GM19324 (cell line): ENCODE measurements around the gene GPATCH2.
"Not testable (repeated sequence)": the region's sequence is repeated elsewhere in the genome, so short reads cannot be mapped to it uniquely, and the experiment has no call there.

Source experiments
- ATAC-seq: cut with Tn5 transposase; IDR thresholded peaks from one replicate; pipeline ENCODE4 v1.9.1; 2021; ENCODE audit warnings: mild to moderate bottlenecking, moderate library complexity; ENCODE audit not compliant: unreplicated experiment, low FRiP score

GPATCH2 gene

DNA sequence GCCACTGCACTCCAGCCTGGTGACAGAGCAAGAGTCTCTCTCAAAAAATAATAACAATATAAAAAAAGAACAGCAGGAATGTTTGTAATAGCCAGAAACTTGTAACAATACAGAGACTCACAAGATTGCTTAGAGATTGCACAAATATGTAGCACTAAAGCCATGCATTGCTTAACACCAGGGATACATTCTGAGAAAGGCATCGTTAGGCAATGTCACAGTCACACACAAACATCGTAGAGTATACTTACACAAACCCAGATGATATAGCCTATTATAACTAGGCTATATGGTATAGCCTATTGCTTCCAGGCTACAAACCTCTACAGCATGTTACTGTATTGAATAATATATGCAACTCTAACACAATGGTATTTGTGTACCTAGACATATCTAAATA lies 45.3 kb downstream of the GPATCH2 start:
- ATAC-seq, result no peak

DNA sequence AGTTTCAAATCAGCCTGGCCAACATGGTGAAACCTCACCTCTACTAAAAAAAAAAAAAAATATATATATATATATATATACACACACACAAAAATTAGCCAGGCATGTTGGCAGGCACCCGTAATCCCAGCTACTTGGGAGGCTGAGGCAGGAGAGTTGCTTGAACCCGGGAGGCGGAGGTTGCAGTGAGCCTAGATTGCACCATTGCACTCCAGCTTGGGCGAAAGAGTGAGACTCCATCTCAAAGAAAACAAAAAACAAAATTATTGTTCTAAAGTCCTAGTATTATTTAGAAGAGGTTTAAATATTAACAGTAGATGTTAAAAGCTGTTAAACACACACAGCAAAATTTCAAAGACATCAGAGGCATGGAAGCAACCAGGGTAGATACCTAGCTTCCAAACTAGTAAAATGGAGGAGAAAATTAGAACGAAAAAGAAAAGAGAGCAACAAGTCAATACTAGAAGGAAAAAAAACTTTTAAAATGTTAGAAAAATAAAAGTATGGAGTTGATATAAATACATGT lies 46.5 kb downstream of the GPATCH2 start:
- ATAC-seq, result not testable (repeated sequence)

DNA sequence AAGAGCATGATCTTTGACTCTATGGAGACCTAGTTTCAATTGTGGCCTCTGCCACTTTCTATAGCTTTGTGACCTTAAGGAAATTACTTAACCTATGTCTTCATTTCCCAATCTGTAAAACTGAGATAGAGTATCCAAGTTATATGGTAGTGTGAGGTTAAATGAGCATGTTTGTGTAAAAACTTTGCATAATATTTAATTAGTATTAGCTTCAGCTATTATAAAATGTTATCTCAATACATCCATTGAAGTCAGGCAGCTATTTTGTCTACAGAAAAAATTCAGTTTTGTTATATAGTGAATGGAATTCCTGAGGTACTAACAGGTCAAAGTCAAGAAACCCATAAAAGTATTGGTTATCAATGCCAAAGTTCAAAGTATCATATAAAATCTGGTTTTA lies 53.6 kb downstream of the GPATCH2 start:
- ATAC-seq, result no peak

DNA sequence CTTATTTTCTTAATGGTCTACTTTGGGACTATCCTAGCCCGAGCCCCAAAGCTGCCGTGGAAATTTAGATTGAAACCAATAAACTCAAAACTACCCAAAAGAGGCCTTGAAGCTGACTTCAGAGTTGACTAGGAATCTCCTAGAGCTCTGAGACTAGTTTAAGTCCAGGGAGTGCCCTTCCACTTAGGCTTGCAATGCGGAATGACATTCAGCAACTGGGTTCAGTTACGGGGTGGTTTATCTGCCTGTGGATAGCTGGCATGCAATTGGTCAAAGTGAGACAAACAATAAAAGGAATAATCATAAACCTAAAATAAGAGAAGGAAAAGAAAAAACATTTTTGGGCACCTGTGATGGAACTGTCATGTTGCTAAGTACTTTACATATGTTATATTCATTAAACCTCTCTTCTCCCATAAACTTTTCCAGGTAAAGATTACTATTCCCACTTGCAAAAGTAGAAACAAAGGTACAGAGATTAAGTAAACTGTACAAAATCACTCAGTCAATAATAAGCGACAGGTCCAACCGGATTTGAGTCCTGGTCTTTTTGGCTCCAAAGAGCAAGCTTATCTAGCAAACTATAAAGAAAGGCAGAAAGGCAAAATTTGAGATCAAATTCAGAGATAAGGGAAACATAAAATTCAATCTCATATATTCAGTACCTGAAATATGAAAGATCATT lies 56.5 kb downstream of the GPATCH2 start:
- no peak for ATAC-seq

DNA sequence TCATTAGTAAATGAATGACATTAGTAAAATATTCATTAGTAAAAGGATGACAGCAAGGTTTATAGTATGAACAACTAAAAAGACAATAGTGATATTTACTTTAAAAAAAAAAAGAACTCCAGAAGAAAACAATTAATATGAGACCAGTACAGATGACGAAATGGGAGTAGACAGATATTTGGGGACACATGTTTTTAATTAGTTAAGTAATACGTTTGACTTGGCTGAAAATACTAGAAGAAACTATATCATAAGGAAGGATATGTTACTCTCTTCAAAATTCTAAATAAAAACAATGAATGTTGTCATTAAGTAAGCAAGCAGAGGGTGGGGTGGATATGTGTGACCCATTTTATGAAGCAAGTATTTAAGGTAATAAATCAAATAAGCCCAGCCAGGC lies 61.9 kb downstream of the GPATCH2 start:
- ATAC-seq, result no peak

DNA sequence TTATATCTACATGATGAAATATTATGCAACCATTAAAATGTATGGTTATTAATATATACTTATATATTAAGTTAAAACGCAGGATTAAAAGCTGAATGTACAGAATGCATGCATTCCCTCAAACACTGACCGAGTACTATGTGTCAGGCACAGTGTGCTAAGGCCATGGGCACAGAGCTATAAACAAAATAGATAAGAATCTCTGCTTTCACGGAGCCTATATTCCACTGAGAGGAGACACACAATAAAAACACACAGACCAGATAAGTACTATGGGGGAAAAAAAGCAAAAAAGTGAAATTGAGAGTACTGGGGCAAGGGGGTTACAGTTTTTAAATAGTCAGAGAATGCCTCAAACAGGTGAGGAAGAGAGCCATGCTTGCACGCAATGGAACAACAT lies 62.7 kb downstream of the GPATCH2 start:
- no peak for ATAC-seq

DNA sequence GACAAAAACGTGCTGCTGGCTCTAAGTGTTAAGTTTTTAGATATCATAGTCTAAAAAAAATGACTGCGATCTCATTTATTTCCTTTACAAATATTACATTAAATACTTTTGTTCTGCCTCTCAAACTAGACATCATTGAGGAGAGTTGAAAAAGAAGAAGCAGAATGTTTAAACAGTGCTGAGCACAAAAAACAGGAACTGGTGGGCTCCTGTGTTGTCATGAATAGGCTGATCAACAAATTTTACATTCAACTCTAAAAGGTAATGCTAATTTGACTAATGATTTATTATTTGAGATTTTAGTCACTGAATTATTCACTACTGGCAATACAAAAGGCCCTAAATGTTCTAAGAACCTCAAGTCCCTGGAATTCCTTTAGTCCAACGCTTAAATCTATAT lies 66.1 kb downstream of the GPATCH2 start:
- ATAC-seq, result no peak

DNA sequence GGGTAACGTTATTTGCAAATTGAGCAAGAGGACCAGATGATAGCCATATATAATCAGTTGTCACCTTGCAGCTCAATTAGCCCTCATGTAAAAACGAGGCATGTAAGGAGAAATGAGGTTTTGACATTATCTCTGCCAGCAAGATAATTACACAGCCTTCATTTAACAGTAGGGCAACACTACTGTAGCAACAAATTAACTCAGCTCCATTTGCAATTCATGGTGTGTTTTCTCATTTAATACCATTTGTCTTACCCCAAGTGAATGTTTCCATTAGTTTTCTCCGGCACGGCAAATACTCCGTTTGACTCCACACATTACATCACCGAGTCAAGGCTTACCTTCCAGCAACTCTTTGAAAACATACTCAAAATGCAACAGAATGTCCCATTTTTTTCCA lies 66.7 kb downstream of the GPATCH2 start:
- no peak for ATAC-seq

DNA sequence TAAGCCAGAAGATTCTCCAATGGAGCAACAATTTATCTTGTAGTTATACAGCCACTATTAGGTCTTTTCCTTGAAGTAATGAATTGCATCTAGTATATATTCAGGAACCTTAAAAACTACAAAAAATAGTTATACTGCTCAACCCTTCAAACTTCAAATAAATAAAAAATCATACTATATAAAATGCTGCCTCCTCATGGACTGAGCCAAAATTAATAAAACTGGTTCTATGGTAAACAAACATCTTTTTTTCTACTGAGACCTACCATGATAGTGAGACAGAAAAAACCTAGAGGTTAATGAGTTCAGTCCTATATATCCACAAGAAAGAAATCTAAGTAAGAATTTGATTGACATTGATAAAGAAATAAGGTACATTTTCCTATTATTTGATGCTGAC lies 67.7 kb downstream of the GPATCH2 start:
- no peak for ATAC-seq

DNA sequence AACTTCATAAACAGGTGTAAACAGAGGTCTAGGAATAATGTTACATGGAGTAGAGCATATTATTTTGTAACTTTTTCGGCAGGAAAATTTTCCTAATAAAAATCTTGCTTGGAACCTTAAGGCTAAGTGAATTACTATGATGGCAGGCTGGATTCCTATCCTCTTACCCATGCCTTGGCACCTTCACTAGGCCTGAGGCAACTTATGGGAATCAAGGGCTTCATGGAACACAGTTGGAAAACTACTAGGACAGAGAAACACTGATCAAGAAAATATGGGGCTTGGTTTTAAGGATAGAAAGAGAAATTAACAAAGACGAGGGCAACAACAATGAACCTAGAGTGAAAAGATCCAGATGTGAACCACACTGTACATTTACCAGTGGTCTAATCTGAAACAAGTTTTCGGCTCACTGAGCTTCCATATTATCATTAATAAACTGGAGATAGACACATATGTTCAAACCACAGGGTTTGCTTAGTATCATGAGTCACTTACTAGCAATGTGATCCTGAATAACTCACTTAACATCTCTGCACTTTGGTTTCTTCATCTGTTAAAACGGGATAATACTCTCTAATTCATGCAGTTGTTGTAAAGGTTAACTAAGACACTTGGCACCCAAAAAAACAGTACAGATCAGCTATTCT lies 68.5 kb downstream of the GPATCH2 start:
- ATAC-seq, result no peak

DNA sequence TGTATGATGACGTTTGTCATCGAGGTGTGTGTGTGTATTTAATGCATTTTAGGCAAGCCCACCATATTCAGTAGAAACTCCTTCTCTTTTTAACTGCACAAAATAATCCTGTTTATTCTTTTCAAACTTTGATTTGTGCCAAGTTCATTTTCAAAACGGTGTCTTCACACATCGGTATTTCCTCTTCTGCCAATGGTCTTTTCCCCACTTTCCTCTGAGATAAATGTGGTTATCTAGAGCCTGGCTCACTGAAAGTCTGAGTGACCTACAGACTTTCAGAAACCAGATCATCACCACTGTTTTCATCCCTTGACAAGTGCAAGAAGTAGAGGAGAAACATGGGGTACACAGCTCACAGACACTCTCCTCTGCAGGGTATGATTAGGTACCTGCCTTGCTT lies 69.4 kb downstream of the GPATCH2 start:
- ATAC-seq, result no peak

DNA sequence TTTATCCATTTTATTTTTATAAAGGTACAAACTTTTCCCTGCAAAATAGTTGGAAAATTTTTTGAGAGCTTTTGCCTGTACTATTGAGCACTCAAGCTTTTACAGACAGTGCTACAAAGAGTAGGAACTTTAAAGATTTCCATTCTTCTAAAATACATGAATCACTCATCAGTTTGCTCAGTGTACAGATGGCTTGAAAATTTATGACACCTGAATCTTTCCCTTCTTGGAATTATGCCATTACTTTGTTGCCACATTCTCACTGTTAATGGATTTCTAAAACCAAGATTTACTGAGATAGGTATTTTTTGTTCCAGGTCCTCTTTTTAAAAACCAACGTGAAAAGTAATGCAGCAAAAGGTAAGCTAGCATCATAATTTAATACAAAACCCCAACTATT lies 76.0 kb downstream of the GPATCH2 start:
- ATAC-seq, result no peak

DNA sequence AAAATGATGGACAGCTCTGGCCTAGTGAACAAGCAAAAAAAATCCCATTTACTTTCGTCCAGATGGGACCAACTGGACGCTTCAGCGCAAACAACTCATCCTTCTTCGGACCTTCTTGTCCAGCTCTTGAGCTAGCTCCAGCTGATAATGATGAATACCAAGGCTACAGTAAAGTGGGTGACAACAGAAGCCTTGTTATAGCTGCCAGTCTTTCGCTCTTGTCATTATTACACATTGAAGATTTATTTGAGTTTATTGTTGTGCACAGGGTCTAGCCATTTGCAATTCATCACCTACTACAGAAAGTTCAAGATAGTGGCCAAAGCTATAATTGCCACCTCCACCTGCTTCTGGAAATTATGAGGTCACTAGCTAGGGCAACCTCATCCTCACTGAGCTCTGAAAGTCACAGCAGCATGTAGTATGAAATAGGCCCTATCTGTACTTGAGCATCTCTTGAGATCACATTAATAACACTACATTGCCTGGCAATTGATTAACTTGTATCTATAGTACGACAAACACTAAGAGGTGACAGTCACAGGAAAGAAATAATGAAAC lies 76.9 kb downstream of the GPATCH2 start:
- ATAC-seq, result no peak

DNA sequence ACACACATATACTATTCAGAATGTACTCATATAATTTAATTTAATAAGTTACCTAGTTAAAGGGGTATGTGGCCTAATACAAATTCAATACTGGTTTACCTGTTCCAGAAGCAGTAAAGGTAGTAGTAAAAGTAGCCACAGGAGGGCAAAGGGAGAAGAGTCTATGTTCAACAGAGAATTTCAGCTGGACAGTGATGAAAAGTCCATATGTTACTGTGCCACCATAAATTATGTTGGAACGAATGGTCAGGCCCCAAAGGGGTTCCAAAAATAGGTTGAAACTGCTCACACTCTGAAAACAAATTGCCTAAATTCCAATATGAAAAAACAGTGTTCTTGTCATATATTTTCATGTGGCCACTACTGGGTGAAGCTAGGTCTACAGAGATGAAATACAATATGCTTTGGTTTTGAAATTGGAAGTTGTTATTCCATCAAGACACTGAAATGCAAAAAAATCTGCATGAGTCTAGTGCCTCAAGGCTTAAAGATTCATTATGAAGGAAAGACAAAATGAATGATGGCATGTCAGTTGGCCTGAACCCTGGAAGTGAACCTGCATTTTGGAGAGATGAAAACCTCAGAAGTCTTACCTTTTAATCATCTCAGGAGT lies 78.4 kb downstream of the GPATCH2 start:
- no peak for ATAC-seq

DNA sequence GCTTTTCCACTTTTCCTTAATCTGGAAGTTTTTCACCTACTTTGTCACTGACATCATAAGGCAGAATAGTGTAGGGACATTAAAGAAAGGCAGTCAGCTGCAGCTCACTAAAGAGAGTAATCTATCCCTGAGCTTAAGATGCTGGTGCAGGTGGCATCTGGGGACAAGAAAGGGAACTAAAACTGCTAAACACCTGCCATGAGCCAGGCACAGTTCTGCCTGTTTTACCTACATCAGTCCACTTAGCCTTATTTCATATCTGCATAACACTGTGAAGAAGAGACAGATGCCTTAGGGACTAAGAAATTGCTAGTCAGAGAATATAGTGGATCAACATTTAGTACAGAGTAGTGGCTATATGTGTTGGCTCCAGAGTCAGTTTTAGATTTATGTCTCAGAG lies 88.1 kb downstream of the GPATCH2 start:
- ATAC-seq, result peak; percentile 99

DNA sequence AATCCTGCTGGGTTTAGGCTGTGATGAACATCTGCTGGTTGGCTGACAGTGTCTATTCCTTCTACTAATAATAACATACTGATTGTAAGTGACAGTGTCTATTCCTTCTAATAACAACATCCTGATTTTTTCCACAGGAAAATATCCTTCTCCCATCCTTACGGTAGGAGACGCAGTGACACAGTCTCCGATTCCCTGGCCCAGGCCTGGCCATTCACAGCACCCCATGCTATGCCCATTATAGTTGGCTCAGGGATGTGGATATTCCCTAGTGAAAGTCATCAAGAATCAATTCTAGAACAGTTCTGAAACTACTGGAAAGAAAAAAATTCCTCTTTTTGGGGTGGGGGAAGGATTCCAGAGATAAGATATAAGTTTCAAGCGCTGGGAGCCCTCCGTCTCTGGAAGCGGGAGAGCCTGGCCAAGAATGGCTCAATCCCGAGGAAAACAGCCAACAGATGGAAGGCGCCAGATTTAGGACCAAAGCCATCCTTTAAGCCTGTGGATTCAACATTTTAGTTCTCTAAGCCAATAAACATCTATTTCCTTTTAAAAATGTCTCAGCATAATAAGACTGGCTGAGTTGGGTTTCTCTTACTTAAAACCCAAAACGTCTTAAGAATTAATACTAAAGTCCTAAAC lies 88.6 kb downstream of the GPATCH2 start:
- peak; percentile 9 for ATAC-seq

DNA sequence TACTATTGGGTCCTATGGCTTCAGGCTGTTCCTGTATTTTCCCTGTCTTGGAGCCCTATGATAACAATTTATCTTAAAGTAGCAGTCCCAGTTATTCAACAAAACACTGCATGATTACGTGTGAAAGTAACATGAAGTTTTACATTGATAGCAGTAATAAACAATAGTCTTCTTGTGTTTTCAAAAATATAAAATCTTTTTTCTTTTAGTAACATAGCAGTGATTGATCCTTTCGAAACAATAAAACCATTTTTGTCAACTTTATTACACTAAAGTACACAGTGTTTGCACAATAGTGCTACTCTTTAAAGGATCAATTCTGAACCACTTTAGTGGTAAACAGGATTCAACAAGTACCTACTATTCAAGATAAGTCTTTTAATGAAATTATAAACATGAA lies 90.6 kb downstream of the GPATCH2 start:
- no peak for ATAC-seq

DNA sequence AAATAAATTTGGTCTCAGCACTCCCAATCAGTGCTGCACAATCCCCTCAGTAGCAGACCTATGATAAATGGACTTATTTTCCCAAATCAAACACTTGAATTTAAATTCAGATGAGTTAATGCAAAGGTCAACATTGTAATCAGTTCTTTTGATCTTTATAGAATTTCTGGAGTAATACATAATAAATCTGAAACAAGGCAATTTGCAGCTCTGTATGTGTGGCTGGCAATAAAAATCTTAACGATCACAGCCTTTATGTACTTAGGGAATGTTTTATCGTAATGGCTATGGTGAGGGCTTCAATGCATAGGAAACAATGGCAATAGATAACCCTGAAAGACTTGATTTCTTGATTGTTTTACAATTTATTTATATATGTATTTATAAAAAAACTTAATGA lies 91.4 kb downstream of the GPATCH2 start:
- no peak for ATAC-seq

DNA sequence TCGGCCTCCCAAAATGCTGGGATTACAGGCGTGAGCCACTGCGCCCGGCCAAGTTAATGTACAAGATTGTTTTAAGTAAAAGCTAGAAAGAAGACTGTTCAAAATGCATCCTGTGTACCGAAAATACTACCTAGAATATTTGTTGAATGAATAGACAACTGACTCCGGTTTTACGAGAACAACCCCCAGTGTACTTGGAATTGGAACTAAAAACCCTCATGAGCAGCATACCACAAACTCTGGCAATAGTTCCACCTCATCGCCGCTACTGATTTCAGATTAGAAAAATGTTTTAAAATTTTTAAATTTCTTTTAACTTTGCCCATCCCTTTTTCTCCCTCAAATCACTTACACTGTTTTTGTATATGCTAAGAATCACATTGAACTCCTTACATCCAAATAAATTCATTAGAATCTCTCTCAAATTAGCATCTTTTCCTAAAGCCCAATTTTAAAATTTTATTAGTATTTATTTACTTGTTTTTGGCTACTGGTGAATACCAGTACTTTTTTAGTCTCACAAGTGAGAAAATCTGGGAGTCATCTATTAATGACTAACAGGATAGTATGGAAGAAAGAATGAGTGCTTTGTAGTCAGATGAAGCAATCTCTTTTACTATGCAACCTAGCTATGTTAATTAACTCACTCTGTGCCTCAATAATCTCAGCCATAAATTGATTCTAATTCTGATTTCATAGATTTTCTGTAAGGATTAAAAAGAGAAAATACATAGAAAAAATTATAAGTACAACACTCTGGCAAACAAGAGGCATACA lies 95.1 kb downstream of the GPATCH2 start:
- no peak for ATAC-seq

DNA sequence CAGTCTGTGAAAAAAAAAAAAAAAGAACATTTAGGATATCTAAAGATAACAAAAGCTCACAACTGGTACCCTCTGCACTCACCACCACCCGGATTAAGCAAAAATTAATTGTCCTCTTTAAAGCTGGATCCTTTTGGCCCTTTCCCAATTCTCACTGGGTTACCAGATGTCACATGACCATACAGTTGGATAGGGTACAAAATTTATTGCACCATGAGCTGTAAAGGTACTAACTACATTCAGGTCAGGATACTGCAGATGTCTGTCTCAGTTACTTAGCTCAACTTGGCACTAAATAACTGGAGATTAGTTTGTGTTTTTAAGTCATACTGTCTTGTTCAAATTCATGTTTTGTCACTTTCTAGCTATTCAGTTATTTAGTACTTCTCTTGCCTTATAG lies 96.3 kb downstream of the GPATCH2 start:
- no peak for ATAC-seq
